A549 treated with Mapracorat at 1 μM for 4 hours (cell line): Measurements from ENCODE around the gene ZNF253. TPM values are rescaled to one million over a fixed set of nuclear protein-coding genes. Genes with fewer than 3 reads are reported as not detected.

Experiments
- total RNA-seq: library from RNA; stranded (reverse); fragments of 200-300 nt; extraction: Qiagen RNA extraction; gene quantifications from 5 replicates; pipeline ENCODE4 v1.2.3, GENCODE V29; 2022

Gene ZNF253
- total RNA-seq: not detected in 5 replicates

GRCh38 chr19:19865750-19866610 lies at the start of gene ZNF253:
Gene ZNF253 (plus strand): TSS chr19:19865882. CDS start chr19:19865997, 115 bp downstream.

GRCh38 chr19:19821366-19821951 lies 44.2 kb upstream of the ZNF253 start, which contains the start of gene ZNF506:
Gene ZNF506 (minus strand): TSS chr19:19821750. CDS start chr19:19821603, 147 bp downstream.

GRCh38 chr19:19900729-19901444 lies 35.2 kb downstream of the ZNF253 start, which contains the start of gene ZNF93:
Gene ZNF93 (plus strand): TSS chr19:19900946. CDS start chr19:19901089, 143 bp downstream.

Other genes with a start within 250 kb of the ZNF253 start
- gene PBX4, start 247.2 kb upstream of the ZNF253 start, total RNA-seq: 1.3 to 2.2 TPM (median 1.7 TPM) in 5 replicates
- gene LPAR2, start 237.7 kb upstream of the ZNF253 start, total RNA-seq: 3.1 to 5.2 TPM (median 4.6 TPM) in 5 replicates
- 4.2 to 6.3 TPM (median 5.4 TPM) in 5 replicates for gene GMIP, start 222.2 kb upstream of the ZNF253 start, total RNA-seq
- gene ATP13A1, start 202.2 kb upstream of the ZNF253 start, total RNA-seq: 22.1 to 34.8 TPM (median 29.7 TPM) in 5 replicates
- gene ZNF101, start 197.0 kb upstream of the ZNF253 start, total RNA-seq: 3.4 to 4.2 TPM (median 3.9 TPM) in 5 replicates
- 1.8 to 2.1 TPM (median 1.8 TPM) in 5 replicates for gene ZNF14, start 132.8 kb upstream of the ZNF253 start, total RNA-seq
- gene ZNF506, start 44.1 kb upstream of the ZNF253 start, total RNA-seq: 0.08 to 0.39 TPM (median 0.09 TPM) in 5 replicates
- not detected in 5 replicates for gene ZNF93, start 35.1 kb downstream of the ZNF253 start, total RNA-seq
- not detected in 5 replicates for gene ZNF682, start 173.6 kb downstream of the ZNF253 start, total RNA-seq
- gene ZNF90, start 212.1 kb downstream of the ZNF253 start, total RNA-seq: not detected in 5 replicates